Kidney glomerular epithelial cell (primary cell): ENCODE measurements around the gene CTSC.
"Not testable (repeated sequence)": the region's sequence is repeated elsewhere in the genome, so short reads cannot be mapped to it uniquely, and the experiment has no call there.

Experiments used
- DNase-seq: peaks from one replicate; lab custom pipeline; 2025; lab: John Stamatoyannopoulos, UW

CTSC gene

DNA sequence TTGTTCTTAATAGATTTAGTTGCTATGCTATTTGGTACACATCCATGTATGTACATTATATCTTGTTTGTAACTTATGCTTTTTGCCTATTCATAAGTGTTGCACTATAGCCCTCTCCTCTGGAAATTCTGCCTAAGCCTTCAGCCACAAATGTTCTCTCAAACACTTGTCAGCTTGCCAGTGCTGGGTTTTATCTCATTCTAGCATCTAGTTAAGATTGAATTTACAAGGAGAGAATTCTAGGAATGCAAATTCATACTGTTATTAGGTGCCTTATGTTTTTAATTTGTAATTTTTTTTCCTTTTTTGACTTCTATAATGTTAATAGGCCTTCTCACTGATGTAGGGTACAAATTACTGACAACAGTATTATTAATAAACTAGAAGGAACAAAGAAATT lies 14.6 kb upstream of the CTSC start:
- DNase-seq: no peak

DNA sequence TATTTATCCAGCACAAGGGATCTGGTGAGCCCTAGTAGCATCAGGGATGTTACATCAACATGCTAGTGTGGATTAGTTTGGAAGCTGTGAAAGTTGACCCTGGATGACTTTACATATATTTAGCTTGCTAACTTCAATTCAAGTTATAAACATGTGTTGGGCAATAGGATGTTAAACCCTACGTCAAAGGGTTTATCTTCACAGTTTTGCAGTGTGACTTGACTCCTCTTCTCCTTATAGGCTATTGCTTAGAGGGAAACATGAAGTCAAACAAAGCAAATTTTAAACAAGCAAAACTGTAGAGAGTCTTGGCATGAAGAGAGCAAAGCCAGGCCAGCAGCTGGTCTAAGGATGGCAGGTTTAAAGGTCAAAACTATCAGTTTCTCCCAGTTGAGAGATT lies 11.3 kb upstream of the CTSC start:
- DNase-seq: no peak

DNA sequence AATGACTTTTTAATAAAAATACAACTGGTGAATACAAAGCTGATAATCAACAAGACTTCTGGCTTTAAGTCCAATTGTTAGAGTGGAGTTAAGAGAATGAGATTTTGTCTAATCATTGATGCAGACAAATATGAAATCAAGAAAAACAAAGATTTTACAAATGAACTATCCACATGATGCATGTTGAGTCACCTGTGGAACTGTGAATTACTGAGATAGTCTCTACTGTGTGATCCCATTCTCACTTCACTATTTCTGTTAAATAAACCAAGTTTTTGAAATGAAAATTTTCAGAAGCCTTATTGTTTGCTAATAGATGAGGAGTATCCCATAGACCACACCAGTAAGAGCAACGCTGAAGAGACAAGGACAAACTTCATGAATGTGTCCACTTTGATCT lies 8.4 kb upstream of the CTSC start:
- no peak for DNase-seq

DNA sequence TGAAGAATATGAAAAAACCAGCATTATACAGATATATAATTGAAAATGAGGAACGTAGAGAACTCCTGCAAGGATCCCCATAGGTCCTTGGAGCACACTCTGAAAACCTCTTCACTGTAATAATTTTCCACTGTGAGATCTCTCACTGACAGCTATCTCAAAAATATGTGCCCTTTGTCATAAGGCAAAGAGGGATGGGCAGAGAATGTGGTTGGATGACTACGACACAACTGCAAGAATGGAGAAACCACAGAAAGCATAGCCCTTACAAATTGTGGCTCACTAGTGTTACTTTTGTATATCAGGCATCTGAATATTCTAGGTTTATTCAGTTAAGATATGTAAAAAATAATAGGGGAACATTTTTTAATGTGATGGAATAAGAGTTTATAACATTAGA lies 7.9 kb upstream of the CTSC start:
- peak; percentile 70 for DNase-seq

DNA sequence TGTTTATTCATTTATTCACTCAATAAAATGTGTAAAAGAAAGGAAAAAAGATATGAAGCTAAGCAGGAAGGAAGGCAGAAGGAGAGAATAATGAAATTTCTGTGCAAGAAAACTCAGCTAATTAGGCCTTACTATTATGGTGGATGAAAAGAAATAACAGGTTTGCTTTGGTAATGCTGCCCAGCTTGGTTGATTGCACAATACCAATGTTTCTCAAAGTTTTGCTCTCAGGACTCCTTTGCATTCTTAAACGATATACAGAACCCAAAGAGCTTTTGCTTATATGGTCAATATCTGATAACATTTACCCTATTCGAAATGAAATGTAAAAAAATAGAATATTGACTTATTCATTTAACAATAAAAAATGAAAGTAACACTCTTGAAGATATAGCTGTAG lies 7.3 kb upstream of the CTSC start:
- no peak for DNase-seq

DNA sequence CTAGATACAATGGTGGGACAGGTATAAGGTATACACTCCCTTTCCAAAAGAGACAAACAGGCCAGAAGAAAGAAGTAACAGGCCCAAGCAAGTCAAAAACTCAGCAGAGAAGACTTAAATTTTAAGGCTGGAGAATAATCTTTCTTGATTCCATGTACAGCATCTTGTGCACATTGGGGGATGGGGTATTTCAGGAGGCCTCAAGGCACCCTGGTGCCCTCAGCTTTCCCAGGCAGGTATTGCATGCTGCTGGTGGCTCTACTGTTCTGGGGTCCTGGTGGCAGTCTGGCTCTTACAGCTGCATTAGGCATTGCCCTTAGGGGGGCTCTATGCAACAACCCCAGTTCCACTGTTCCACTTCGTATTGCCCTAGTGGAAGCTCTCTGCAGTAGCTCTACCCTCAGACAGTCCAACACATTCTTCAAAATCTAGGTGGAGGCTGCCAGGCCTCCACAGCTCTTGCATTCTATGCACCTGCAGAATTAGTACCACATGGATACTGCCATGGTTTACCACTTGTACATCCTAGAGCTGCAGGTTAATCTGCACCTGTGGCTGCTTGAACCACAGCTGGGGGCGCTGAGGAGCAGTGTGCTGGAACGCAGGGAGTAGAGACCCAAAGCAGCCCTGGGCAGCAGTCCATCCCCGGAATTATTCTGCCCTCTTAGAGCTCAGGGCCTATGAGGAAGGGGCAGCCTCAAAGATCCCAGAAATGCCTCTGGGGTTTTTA lies 4.2 kb upstream of the CTSC start:
- DNase-seq: no peak

DNA sequence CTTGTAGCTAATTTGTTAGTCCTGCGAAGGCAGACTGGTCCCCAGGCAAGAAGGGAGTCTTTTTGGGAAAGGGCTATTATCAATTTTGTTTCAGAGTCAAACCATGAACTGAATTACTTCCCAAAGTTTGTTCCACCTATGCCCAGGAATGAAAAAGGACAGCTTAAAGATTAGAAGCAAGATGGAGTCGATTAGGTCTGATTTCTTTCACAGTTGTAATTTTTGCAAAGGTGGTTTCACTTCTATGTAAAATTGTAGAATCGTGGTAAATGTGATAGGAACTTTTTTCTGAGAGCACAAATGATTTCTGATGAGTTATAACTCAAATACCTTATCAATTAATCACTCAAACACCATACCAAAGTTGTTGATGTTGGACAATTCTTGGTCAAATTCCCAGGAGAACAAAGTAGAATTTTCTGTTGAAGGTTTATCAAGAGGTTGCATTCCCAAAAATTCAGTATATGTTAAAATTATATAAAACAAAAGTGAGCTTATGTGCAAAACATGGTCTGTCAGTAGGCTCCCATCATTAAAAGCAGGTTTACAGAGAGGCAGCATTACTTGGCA lies 2.9 kb upstream of the CTSC start:
- DNase-seq: no peak

DNA sequence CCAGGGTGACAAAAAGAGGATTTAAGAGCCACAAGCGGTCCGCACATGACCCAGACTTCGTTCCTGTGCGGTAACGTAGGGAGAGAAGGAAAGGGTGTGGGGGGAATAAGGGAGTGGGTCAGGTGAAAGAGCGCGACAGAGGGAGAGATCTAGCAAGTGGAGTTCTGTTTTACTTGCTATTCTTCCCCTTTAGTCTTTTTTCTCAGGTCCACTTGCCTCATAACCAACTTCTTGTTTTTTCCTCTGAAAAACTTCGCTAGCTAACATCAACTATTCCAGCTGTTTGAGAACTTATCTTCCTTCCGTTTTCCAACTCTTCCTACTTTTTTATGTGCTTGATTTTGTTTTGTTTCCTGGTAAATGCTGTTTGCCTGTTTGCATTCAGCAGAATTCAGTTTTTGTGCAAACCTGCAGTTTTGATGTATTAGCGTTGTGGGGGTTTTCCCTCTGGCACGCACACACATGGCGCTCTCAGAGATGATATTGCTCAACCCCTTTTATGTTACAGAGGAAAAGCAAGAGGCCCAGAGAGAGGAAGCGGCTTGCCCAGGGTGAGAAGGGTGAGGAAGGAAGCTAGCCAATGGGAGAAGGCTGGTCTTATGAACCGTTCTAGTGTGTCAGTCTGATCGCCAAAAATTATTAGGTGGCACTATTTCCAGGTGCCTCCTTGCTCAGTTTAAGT lies 592 bp upstream of the CTSC start:
- DNase-seq: peak; percentile 57

DNA sequence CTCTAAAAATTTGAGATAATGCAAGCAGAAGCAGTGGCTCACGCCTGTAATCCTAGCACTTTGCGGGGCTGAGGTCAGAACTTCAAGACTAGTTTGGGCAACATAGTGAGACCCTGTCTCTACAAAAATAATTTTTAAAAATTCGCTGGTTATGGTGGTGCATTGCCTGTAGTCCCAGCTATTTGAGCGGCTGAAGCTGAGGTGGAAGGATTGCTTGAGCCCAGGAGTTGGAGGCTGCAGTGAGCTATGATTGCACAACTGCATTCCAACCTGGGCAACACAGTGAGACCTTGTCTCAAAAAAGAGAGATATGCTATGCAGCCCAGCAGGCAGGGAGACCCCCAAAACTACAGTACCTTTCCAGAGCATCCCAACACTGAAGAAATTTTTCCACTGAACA lies 2.3 kb downstream of the CTSC start:
- DNase-seq: no peak

DNA sequence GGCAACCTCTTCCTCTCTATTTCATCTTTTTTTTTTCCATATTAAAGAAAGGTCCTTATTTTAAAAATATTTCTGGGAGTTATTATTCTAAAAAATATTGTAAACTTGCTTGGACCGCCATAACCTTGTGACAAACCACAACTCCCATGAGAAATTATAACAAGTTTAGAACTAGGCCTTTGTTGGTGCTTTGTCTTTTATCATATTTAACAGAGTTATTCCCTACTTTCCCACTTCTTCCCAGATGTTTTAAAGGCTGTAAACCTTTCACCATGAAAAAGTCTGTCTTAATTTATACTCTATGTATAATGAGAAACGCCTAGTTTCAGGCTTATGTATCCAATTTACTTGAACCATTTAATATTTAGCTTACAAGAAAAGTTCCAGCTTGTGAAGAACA lies 3.7 kb downstream of the CTSC start:
- no peak for DNase-seq

DNA sequence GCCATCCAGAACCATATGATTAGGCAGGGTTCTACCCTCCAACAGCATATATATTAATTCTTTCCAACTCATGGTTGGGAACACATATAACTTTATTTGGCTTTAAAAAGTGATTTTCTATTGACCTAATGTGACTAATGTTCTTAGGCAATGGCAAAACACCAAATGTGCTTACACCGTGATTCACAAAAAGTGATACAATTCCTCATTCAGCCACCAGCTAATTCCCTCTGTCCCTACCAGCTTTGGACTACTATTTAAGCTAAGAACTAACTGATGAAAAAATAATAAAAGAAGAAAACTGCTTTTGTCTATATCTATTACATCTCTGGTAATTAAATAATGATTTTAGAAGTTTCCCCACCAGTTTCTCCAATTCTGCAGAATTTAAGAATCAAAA lies 4.7 kb downstream of the CTSC start:
- no peak for DNase-seq

DNA sequence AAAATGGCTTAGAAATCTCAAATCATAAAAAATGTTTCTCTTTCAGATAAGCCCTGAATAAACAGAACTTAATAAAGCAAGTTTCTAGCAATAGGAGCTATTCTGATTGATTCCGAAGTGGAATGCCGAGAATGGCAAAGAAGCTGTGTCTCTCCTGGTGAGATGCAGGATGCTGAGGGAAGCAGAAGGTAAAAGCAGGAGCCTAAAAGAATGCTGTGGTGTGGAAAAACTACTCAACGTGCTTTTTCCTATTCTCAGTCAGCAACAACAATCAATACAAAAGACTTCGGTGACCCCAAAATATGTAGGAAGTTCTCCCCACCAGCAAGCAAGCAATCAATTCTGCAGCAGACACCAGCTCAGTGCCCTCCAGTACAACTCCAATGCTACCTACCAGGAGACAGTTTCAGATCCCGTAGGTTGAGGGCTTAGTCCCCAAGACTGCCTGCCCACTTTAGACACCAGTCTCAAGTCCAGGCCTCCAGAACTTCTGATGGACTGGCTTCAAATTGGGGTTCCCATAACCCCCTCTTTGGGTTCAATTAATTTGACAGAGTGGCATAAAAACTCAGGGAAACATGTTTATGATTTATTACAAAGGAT lies 6.6 kb downstream of the CTSC start:
- DNase-seq: no peak

DNA sequence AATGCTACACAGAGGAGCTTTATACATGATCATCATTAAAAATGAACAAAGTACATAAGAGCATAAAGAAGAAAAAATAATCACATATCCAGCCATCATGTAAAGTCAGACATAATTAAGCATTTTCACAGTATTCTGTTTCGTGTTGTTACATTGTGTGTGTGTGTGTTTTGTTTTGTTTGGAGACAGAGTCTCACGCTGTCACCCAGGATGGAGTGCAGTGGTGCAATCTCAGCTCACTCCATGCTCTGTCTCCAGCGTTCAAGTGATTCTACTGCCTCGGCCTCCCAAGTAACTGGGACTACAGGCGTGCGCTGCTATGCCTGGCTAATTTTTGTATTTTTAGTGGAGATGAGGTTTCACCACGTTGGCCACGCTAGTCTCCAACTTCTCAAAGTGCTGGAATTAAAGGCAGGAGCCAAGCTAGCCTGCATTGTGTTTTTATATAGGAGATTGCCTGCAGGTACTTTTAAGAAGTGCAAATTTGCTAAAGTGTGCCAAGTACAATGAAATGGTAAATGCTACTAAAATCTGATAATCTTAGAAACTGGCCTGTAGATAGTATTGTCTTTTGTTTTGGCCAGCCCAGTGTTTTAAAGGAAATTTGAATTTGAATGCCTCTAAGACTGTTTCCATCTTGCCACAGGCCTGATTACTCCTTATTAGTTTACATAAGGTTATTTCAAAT lies 7.8 kb downstream of the CTSC start:
- DNase-seq: no peak

DNA sequence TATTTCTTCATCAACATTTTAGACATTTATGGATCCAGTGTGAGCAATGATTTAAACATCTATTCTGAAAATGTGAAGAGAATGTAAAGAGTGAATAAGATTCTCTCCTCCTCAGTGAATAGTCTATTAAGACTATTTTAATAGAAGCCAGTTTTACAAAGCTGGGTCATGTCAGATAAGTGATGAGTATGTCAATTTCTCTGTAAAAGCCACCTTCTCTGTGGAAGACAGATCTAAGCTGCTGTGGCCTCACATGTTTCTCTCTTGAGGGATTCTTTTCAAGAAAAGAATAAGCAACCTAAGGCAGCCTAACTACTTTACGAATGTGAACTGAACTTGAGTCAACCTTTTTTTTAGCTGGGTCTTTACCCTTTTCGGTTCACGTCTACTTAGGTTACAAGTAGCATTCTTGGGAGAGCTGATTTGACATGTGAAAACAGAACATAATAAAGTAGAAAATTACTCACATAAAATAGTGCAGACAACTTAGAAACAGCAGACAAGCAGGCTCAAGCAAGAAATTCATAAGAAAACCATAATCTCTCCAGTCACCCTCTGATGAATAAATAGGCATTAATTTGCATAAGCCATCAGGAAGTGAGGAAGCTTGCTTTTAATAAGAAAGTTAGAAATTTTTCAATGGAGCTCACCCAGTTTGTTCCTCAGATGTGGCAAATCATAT lies 9.9 kb downstream of the CTSC start:
- DNase-seq: no peak

DNA sequence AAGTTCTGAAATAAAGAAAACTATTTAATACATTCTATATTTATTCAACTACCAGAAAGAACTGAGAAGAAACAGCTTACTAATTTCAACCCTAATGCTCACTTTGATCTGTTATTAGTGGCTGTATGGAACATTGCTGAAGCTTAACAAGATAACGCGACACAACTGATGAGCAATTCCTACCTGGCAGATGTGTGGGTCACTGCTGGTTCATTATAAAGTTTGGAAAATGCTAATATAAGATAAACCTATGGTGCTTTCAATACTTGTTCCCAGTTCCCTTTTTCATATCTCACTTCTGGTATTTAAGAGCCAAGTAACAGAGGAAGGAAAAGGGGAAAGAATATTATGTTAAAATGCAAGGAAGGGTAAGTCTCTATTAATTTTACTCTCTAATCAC lies 10.5 kb downstream of the CTSC start:
- no peak for DNase-seq

DNA sequence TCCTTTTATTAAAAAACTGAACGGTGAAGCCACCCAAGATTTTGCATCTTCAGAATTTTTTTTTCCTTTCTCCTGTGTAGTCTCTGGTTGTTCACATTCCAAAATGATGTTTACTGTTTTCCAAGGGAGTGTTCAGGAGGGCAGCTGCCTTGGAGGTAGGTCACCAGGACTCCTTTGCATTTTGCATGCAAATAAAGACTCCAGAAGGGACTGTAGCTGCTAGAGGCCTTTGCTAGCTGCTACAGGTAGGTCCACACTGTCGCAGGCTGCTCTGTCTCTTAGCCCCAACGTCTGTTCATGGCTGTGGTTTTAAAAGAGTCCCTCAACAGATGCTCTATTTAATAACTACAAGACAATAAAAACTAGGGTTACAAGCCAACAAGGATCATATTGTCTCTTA lies 11.4 kb downstream of the CTSC start:
- no peak for DNase-seq

DNA sequence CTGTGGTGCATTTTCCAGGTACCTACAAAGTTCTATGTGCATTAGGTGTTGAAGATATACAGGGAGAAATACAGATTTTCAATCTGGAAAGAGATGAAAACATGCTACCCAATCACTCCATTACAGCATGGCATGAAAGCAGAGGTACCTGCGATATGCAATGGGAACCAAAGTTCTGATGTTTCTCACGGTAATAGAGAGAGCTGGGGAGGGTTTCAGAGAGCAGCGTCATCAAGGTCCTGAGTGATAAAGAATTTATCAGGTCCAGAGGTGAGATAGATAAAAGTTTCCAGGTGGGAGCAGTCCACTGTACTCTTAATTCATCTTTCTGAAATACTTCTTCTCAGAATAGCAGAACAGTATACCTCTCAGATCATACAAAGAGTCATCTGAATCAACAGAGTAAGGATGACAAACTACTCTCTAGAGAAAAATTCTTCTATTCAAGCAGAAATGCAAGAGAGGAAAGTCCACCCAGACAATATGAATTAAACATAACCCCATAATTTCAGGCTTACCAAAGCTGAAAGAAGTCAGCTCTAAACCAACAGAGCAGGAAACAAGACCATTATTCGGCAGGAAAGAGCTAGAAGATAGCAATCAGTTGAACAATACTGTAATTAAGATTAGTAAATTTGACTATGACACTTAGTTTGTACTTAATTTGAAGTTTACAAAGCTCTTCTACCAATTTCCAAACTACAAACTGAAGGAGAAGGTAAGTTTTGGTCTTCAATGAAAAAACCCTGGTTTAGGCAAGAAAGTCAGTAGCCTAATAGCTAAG lies 12.8 kb downstream of the CTSC start:
- no peak for DNase-seq

DNA sequence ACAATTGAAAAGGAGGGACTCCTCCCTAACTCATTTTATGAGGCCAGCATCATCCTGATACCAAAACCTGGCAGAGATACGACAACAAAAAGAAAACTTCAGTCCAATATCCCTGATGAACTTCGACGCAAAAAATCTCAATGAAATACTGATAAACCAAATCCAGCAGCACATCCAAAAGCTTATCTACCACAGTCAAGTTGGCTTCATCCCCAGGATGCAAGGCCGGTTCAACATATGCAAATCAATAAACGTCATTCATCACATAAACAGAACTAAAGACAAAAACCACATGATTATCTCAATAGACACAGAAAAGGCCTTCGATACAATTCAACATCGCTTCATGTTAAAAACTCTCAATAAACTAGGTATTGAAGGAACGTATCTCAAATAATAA lies 14.7 kb downstream of the CTSC start:
- not testable (repeated sequence) for DNase-seq

DNA sequence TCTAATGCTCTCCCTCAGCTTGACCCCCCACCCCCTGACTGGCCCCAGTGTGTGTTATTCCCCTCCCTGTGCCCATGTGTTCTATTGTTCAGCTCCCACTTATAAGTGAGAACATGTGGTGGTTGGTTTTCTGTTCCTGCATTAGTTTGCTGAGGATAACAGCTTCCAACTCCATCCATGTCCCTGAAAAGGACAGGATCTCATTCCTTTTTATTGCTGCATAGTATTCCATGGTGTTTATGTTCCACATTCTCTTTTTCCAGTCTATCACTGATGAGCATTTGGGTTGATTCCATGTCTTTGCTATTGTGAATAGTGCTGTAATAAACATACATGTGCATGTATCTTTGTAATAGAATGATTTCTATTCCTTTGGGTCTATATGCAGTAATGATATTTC lies 16.1 kb downstream of the CTSC start:
- not testable (repeated sequence) for DNase-seq

DNA sequence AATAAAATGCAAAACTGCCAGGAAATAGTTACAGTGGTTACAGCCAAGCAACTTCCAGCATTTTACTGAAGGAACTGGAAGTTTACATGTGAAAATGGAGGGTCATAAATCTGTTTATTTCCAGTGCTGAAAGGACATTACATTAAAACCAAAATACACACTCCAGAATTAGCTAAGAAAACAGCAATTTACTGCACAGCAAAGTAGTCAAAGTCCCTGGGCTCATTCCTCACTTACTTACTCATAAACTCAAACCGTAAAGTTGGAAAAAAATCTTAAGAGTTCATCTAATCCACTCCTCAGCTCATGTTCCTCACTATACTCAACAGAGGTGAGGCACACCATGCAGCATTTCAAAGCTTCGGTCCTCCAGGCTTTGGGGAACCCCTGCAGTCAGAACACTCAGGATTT lies 17.4 kb downstream of the CTSC start:
- peak; percentile 30 for DNase-seq

DNA sequence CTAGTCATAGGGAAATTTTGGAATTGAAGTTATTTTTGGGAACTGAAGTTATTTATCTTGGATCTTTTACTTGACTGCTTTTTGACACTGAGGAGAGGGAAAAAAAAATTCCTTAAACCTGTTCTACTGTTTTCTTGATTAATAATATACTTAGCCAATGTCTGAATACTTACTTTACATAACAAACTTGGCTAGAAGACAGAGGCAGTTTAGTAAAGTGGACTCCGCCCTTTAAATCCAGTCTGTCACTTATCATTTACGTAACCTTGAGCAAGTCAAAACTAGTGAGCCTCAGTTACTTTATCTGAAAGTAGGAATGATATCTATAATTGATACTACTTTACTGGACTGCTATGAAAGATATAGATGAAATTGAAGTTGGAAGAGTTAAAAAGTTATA lies 19.5 kb downstream of the CTSC start:
- no peak for DNase-seq
